HepG2 (cell line): ENCODE results near the gene CLIC1. TPM values are rescaled to one million over a fixed set of nuclear protein-coding genes. Genes with fewer than 3 reads are reported as not detected.

Experiments used
- ARNT2 ChIP-seq: sonication (generic); formaldehyde crosslinking; IDR thresholded peaks from 2 replicates; pipeline ENCODE4 v1.8.0; 2022; ENCODE audit warnings: mild to moderate bottlenecking, low read depth, missing genetic modification reagents, moderate library complexity
- EED ChIP-seq: sonication (generic); formaldehyde crosslinking; IDR thresholded peaks from 2 replicates; pipeline ENCODE4 v1.5.0; 2020; ENCODE audit warnings: mild to moderate bottlenecking, missing genetic modification reagents
- EP300 ChIP-seq, 3 experiments: sonication (generic) in 1 of 3; formaldehyde crosslinking in 1 of 3; IDR thresholded peaks; 2 replicates each; pipeline versions ENCODE4 v1.5.1 to v1.6.1; 2011 to 2020; ENCODE audit warnings: low read depth in 2 of 3, low read length in 2 of 3, borderline replicate concordance in 1 of 3, improper control_type of control experiment in 1 of 3, mild to moderate bottlenecking in 1 of 3, missing genetic modification reagents in 1 of 3, moderate library complexity in 1 of 3
- ETV6 ChIP-seq: sonication (generic); formaldehyde crosslinking; conservative IDR thresholded peaks from 2 replicates; pipeline ENCODE4 v1.4.0; 2020; ENCODE audit warnings: missing genetic modification reagents
- IKZF1 ChIP-seq: fragments of 450-650 bp; IDR thresholded peaks from 2 replicates; pipeline ENCODE4 v1.7.1; 2016
- IRF1 ChIP-seq: sonication (generic); formaldehyde crosslinking; IDR thresholded peaks from 2 replicates; pipeline ENCODE4 v1.4.0; 2020; ENCODE audit warnings: low read depth, mild to moderate bottlenecking, missing genetic modification reagents
- NR2C2 ChIP-seq: sonication (generic); formaldehyde crosslinking; IDR thresholded peaks from 2 replicates; pipeline ENCODE4 v1.4.0; 2020; ENCODE audit warnings: missing genetic modification reagents, mild to moderate bottlenecking, moderate library complexity, borderline replicate concordance
- TCF7 ChIP-seq: sonication (generic); IDR thresholded peaks from 2 replicates; pipeline ENCODE4 v1.6.1; 2016; ENCODE audit warnings: antibody characterized with exemption, low read depth
- ZFP36L1 ChIP-seq: sonication (generic); formaldehyde crosslinking; IDR thresholded peaks from 2 replicates; pipeline ENCODE4 v1.8.0; 2022; ENCODE audit warnings: mild to moderate bottlenecking, missing genetic modification reagents, moderate library complexity
- ZNF12 ChIP-seq: sonication (generic); formaldehyde crosslinking; IDR thresholded peaks from 2 replicates; pipeline ENCODE4 v1.5.0; 2020; ENCODE audit warnings: missing genetic modification reagents
- ZNF180 ChIP-seq: sonication (generic); formaldehyde crosslinking; IDR thresholded peaks from 2 replicates; pipeline ENCODE4 v1.4.0; 2020; ENCODE audit warnings: low read depth, missing genetic modification reagents, borderline replicate concordance
- ZNF331 ChIP-seq: sonication (generic); formaldehyde crosslinking; IDR thresholded peaks from 2 replicates; pipeline ENCODE4 v1.4.0; 2020; ENCODE audit warnings: missing genetic modification reagents
- ZNF550 ChIP-seq: sonication (generic); formaldehyde crosslinking; IDR thresholded peaks from 2 replicates; pipeline ENCODE4 v1.4.0; 2020; ENCODE audit warnings: mild to moderate bottlenecking, missing genetic modification reagents, borderline replicate concordance
- polyA plus RNA-seq, 8 experiments: library from polyadenylated mRNA; depleted of rRNA in 3 of 8; stranded (reverse) in 7 of 8; unstranded in 1 of 8; fragments of >200 nt; fragmentation: Illumina TruSeq in 4 of 8; extraction: Trizol in 4 of 8; gene quantifications; 2 replicates each; pipeline versions ENCODE4 v1.2.1 to v1.2.3, GENCODE V29; 2011 to 2016; ENCODE audit warnings: low read depth in 4 of 8, missing spikeins in 1 of 8, mixed read lengths in 1 of 8; ENCODE audit not compliant: insufficient read depth in 1 of 8
- total RNA-seq, 5 experiments: library from RNA; depleted of rRNA; stranded (reverse); fragments of >200 nt; fragmentation: Illumina TruSeq; extraction: Trizol; gene quantifications; 2 replicates each; pipeline ENCODE4 v1.2.3, GENCODE V29; 2016; ENCODE audit warnings: low read depth in 1 of 5
- TF ChIP-seq, protein P1 (sequence below): sonication (generic); formaldehyde crosslinking; IDR thresholded peaks from 2 replicates; pipeline ENCODE4 v1.5.0; 2020; ENCODE audit warnings: mild to moderate bottlenecking, missing genetic modification reagents
- TF ChIP-seq, protein P2 (sequence below): sonication (generic); formaldehyde crosslinking; IDR thresholded peaks from 2 replicates; pipeline ENCODE4 v1.5.0; 2020; ENCODE audit warnings: mild to moderate bottlenecking, missing genetic modification reagents, borderline replicate concordance
- TF ChIP-seq, protein P3 (sequence below): IDR thresholded peaks from 2 replicates; pipeline ENCODE4 v1.6.1; 2016; ENCODE audit warnings: missing compliant biosample characterization, missing genetic modification reagents, borderline replicate concordance
- TF ChIP-seq, protein P4 (sequence below): sonication (generic); formaldehyde crosslinking; IDR thresholded peaks from 2 replicates; pipeline ENCODE4 v1.4.0; 2020; ENCODE audit warnings: missing genetic modification reagents

Gene CLIC1
- total and polyA plus RNA-seq, 2 of the 13 experiments (the other 11 are each of a cell fraction or from before 2014, with no cell fraction given) = 602 to 891 TPM

DNA sequence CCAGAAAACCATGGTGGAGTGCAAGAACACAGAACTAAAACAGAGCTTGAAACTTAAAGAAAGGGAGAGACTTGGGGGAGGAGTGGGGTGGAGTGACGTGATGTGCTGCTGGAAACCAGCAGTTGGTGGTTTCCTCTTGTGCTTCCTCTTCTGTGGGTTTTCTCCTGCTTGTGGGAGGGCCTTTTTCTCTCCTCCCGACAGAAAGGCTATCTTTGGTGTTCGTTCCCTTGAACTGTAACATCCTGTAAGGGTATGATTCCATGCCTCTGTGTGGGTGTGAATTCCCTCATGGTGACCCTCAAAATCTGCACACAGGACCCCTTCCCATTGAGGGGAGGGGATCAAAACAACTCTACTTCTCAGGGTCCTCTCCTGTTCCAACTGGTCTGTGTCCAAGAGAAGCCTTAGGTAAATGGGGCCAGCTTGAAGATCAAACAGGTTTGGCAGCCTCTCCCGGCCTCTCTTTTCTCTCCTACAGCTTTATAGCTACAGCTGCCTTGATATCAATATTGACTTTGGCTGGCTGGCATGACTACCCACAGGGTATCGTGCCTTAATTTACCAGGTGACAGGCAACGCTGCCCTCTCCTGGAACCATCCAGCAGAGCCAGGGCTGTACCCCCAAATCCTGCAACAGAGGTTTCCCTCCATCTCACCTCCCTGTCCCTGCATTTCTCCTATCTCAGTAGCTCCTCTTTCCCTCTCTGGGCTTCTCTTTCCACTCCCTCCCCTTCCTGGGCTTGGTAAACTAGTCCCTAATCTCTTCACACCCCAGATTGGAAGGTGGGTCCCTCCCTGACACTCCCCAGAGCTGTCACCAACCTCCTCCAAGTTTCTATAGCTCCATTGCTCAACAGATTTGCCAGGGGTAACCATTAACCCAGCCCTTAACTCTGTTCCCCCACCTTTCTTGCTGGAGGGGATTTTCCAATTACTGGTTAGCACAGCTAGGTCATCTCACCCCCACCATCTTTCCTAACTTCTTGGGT lies 2.0 kb upstream of the CLIC1 start (continued):
- TF ChIP-seq, protein P1, sequence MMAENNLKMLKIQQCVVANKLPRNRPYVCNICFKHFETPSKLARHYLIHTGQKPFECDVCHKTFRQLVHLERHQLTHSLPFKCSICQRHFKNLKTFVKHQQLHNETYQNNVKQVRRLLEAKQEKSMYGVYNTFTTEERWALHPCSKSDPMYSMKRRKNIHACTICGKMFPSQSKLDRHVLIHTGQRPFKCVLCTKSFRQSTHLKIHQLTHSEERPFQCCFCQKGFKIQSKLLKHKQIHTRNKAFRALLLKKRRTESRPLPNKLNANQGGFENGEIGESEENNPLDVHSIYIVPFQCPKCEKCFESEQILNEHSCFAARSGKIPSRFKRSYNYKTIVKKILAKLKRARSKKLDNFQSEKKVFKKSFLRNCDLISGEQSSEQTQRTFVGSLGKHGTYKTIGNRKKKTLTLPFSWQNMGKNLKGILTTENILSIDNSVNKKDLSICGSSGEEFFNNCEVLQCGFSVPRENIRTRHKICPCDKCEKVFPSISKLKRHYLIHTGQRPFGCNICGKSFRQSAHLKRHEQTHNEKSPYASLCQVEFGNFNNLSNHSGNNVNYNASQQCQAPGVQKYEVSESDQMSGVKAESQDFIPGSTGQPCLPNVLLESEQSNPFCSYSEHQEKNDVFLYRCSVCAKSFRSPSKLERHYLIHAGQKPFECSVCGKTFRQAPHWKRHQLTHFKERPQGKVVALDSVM = 0 out of 2 replicates have a peak, but pooled peaks have one; percentile 43
- TF ChIP-seq, protein P2, sequence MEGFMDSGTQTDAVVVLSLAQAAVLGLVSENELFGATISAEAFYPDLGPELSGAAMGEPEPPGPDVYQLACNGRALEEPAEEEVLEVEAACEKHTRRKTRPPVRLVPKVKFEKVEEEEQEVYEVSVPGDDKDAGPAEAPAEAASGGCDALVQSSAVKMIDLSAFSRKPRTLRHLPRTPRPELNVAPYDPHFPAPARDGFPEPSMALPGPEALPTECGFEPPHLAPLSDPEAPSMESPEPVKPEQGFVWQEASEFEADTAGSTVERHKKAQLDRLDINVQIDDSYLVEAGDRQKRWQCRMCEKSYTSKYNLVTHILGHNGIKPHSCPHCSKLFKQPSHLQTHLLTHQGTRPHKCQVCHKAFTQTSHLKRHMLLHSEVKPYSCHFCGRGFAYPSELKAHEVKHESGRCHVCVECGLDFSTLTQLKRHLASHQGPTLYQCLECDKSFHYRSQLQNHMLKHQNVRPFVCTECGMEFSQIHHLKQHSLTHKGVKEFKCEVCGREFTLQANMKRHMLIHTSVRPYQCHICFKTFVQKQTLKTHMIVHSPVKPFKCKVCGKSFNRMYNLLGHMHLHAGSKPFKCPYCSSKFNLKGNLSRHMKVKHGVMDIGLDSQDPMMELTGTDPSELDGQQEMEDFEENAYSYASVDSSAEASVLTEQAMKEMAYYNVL = 0 out of 2 replicates have a peak, but pooled peaks have one; percentile 60
- TF ChIP-seq ZNF331 (CRISPR knock-in tag) = peak; percentile 88; the same call in 1 of the 2 replicates
- TF ChIP-seq ZNF12 (CRISPR knock-in tag) = peak; percentile 64; the same call in 1 of the 2 replicates
- peak; percentile 40; the same call in 1 of the 2 replicates for TF ChIP-seq ARNT2 (CRISPR knock-in tag)
- no peak for TF ChIP-seq IRF1 (CRISPR knock-in tag)
- peak in 1 of 2 experiments; percentile 90; a peak in 2 of 4 replicates for TF ChIP-seq EP300 (IDR thresholded peaks at IDR 0.05; ENCODE audit: low read depth in 2 of 2, low read length in 2 of 2)
- peak; percentile 82; the same call in 1 of the 2 replicates for TF ChIP-seq EP300 (CRISPR knock-in tag; IDR thresholded peaks at IDR 0.05; ENCODE audit: borderline replicate concordance)
- TF ChIP-seq ZFP36L1 (CRISPR knock-in tag) = peak; percentile 47; the same call in 1 of the 2 replicates
- no peak for TF ChIP-seq ZNF180 (CRISPR knock-in tag)
- TF ChIP-seq TCF7 = peak; percentile 81
- TF ChIP-seq, protein P3, sequence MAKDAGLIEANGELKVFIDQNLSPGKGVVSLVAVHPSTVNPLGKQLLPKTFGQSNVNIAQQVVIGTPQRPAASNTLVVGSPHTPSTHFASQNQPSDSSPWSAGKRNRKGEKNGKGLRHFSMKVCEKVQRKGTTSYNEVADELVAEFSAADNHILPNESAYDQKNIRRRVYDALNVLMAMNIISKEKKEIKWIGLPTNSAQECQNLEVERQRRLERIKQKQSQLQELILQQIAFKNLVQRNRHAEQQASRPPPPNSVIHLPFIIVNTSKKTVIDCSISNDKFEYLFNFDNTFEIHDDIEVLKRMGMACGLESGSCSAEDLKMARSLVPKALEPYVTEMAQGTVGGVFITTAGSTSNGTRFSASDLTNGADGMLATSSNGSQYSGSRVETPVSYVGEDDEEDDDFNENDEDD (CRISPR knock-in tag) = peak; percentile 49; the same call in 1 of the 2 replicates
- no peak for TF ChIP-seq IKZF1
- no peak for TF ChIP-seq ZNF550 (CRISPR knock-in tag)
- no peak; the same call in 1 of the 2 replicates for TF ChIP-seq ETV6 (CRISPR knock-in tag)
- peak; percentile 58; the same call in 1 of the 2 replicates for TF ChIP-seq NR2C2 (CRISPR knock-in tag)
- TF ChIP-seq, protein P4, sequence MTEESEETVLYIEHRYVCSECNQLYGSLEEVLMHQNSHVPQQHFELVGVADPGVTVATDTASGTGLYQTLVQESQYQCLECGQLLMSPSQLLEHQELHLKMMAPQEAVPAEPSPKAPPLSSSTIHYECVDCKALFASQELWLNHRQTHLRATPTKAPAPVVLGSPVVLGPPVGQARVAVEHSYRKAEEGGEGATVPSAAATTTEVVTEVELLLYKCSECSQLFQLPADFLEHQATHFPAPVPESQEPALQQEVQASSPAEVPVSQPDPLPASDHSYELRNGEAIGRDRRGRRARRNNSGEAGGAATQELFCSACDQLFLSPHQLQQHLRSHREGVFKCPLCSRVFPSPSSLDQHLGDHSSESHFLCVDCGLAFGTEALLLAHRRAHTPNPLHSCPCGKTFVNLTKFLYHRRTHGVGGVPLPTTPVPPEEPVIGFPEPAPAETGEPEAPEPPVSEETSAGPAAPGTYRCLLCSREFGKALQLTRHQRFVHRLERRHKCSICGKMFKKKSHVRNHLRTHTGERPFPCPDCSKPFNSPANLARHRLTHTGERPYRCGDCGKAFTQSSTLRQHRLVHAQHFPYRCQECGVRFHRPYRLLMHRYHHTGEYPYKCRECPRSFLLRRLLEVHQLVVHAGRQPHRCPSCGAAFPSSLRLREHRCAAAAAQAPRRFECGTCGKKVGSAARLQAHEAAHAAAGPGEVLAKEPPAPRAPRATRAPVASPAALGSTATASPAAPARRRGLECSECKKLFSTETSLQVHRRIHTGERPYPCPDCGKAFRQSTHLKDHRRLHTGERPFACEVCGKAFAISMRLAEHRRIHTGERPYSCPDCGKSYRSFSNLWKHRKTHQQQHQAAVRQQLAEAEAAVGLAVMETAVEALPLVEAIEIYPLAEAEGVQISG = peak; percentile 62; the same call in 1 of the 2 replicates
- no peak for TF ChIP-seq EED (CRISPR knock-in tag)
